ENCODE measurements around the gene CRKL. TPM values are rescaled to one million over a fixed set of nuclear protein-coding genes. Genes with fewer than 3 reads are reported as not detected.
"Not testable (repeated sequence)": the region's sequence is repeated elsewhere in the genome, so short reads cannot be mapped to it uniquely, and the experiment has no call there.

CRKL gene
- total and polyA plus RNA-seq, 4 donors: 12.0 to 45.5 (median 22.6) TPM

DNA sequence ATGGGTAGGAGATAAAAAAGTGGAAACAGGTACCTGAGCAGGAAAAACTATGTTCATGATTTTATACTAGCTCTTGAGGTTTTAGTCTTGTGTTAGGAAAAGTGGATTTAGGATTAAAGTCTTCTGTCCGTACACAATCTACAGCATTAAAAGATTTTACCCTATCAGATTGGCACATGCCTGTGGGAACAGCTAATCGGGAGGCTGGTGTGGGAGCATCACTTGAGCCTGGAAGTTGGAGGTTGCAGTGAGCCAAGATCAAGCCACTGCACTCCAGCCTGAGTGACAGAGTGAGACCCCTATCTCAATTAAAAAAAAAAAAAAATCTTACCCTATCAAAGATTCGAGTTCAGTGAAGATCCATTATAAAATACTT lies 12.2 kb upstream of the CRKL start:
- 48% methylated on average over 3 of the region's 3 CpGs for WGBS

DNA sequence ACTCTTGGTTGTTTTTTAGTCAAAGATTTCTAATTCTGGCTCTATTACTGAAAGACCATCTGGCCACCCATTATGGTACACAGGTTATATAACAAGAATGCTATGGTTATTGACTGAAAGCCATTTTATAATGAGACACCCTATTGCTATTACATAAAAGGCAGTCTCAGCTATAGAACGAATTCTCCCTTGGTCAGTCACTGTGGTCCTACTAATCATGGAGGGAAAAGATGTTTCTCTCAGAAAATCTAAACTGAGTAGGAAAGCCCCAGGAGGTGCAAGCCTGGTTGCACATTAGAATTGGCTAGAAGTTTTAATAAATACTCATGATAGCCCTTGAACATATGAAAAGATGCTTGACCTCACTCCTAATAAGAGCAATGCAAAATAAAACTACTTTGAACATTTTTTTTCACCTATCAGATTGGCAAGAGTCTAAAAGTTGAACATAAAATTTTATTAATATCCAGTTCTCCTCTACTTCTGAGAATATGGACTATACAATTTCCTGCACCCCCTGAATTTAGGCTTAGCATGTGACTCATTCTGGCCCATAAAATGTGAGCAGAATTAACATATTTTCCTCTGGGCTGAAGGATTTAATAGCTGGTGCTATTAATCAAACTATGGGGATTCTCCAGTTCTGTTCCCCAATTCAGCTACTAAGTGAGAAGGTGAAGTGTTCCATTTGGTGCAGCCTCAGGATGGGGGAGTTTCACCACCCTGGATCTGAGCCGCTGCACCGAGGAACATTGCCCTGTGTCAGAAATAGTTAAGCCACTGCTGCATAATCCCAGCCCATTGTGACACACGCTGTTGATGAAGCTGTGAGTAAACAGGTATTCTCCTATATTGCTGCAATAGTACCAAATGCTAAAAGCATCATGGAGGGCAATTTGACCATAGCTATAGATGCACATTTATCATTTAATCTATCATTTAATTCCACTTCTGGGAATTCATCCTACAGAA lies 11.5 kb upstream of the CRKL start:
- no peak for DNase-seq (ENCODE audit: low spot score)
- Histone ChIP-seq H3K9ac (ENCODE audit: low read depth in 1 of 2, low read length in 2 of 2) (no peak overlapping the region), H3K4me3 (ENCODE audit: low read depth in 1 of 3, low read length in 3 of 3) (no peak overlapping the region), H3K4me1 (ENCODE audit: control insufficient read depth in 4 of 4, insufficient read depth in 4 of 4, low read length in 3 of 4) (peaks cover 3 to 17% (median 10%) of the 10 kb centered on the region in 4 donors), H3K36me3 (ENCODE audit: control insufficient read depth in 4 of 4, insufficient read depth in 3 of 4, low read depth in 1 of 4, low read length in 3 of 4) (no peaks in the 10 kb centered on the region), H3K27me3 (ENCODE audit: control insufficient read depth in 4 of 4, insufficient read depth in 4 of 4, low read length in 3 of 4) (no peaks in the 10 kb centered on the region), H3K27ac (ENCODE audit: low read depth in 1 of 2, low read length in 2 of 2) (peak overlapping the region; percentile 86 to 91), H3K9me3 (ENCODE audit: control insufficient read depth in 4 of 4, low read length in 3 of 4) (no peaks in the 10 kb centered on the region)
- no peak for TF ChIP-seq FOXA1 (IDR thresholded peaks at IDR 0.05)
- TF ChIP-seq HNF4A (conservative IDR thresholded peaks at IDR 0.05): peak in 1 of 2 donors; percentile 14
- peak; percentile 44 to 63 for TF ChIP-seq RXRA (IDR thresholded peaks at IDR 0.05)
- no peak for TF ChIP-seq FOXA2 (IDR thresholded peaks at IDR 0.05)
- TF ChIP-seq RAD21 (IDR thresholded peaks at IDR 0.05): no peak
- WGBS: 47% methylated on average over 4 of the region's 4 CpGs

More for the DNA sequence above, 12.2 kb upstream of the CRKL start:
- H3K9ac ChIP-seq (ENCODE audit: low read depth in 1 of 2, low read length in 2 of 2): no peak overlapping the region
- peaks cover 3 to 19% (median 10%) of the 10 kb centered on the region in 4 donors for H3K4me1 ChIP-seq (ENCODE audit: control insufficient read depth in 4 of 4, insufficient read depth in 4 of 4, low read length in 3 of 4)
- H3K27me3 ChIP-seq (ENCODE audit: control insufficient read depth in 4 of 4, insufficient read depth in 4 of 4, low read length in 3 of 4): no peaks in the 10 kb centered on the region
- H3K9me3 ChIP-seq (ENCODE audit: control insufficient read depth in 4 of 4, low read length in 3 of 4): no peaks in the 10 kb centered on the region
- no peak for DNase-seq (ENCODE audit: low spot score)
- H3K36me3 ChIP-seq (ENCODE audit: control insufficient read depth in 4 of 4, insufficient read depth in 3 of 4, low read depth in 1 of 4, low read length in 3 of 4): no peaks in the 10 kb centered on the region
- TF ChIP-seq, protein P1, sequence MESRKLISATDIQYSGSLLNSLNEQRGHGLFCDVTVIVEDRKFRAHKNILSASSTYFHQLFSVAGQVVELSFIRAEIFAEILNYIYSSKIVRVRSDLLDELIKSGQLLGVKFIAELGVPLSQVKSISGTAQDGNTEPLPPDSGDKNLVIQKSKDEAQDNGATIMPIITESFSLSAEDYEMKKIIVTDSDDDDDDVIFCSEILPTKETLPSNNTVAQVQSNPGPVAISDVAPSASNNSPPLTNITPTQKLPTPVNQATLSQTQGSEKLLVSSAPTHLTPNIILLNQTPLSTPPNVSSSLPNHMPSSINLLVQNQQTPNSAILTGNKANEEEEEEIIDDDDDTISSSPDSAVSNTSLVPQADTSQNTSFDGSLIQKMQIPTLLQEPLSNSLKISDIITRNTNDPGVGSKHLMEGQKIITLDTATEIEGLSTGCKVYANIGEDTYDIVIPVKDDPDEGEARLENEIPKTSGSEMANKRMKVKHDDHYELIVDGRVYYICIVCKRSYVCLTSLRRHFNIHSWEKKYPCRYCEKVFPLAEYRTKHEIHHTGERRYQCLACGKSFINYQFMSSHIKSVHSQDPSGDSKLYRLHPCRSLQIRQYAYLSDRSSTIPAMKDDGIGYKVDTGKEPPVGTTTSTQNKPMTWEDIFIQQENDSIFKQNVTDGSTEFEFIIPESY (IDR thresholded peaks at IDR 0.05): peak; percentile 2
- no peak for TF ChIP-seq RAD21 (IDR thresholded peaks at IDR 0.05)
- H3K27ac ChIP-seq (ENCODE audit: low read depth in 1 of 2, low read length in 2 of 2): peak overlapping the region; percentile 86 to 91
- no peak overlapping the region for H3K4me3 ChIP-seq (ENCODE audit: low read depth in 1 of 3, low read length in 3 of 3)

DNA sequence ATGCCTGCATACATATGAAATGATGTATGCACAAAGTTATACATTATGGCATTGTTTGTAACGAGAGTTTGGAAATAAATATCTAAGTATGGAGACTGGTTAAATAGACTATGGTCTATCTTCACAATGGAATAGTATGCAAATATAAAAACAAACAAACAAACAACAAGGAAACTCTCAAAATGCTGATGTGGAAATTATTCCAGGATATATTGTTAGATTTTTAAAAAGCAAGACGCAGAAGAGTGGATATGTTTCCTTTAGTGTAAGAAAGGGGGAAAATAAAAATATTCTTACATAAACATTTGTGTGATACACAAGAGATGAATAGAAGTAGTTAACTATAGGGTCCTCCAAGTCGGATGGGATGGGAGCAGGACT lies 10.8 kb upstream of the CRKL start:
- Histone ChIP-seq H3K9me3 (ENCODE audit: control insufficient read depth in 4 of 4, low read length in 3 of 4) (no peaks in the 10 kb centered on the region), H3K4me1 (ENCODE audit: control insufficient read depth in 4 of 4, insufficient read depth in 4 of 4, low read length in 3 of 4) (peaks cover 3 to 17% (median 10%) of the 10 kb centered on the region in 4 donors), H3K27ac (ENCODE audit: low read depth in 1 of 2, low read length in 2 of 2) (no peak overlapping the region), H3K27me3 (ENCODE audit: control insufficient read depth in 4 of 4, insufficient read depth in 4 of 4, low read length in 3 of 4) (no peaks in the 10 kb centered on the region), H3K9ac (ENCODE audit: low read depth in 1 of 2, low read length in 2 of 2) (no peak overlapping the region), H3K4me3 (ENCODE audit: low read depth in 1 of 3, low read length in 3 of 3) (no peak overlapping the region), H3K36me3 (ENCODE audit: control insufficient read depth in 4 of 4, insufficient read depth in 3 of 4, low read depth in 1 of 4, low read length in 3 of 4) (no peaks in the 10 kb centered on the region)
- DNase-seq (ENCODE audit: low spot score): no peak
- WGBS: 91% methylated on average over 3 of the region's 3 CpGs
- TF ChIP-seq, protein P2, sequence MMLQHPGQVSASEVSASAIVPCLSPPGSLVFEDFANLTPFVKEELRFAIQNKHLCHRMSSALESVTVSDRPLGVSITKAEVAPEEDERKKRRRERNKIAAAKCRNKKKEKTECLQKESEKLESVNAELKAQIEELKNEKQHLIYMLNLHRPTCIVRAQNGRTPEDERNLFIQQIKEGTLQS (IDR thresholded peaks at IDR 0.05): no peak
- TF ChIP-seq FOXA1 (IDR thresholded peaks at IDR 0.05) (no peak), GABPA (IDR thresholded peaks at IDR 0.05 in 1 of 2, conservative IDR thresholded peaks at IDR 0.05 in 1 of 2) (no peak), FOXA2 (IDR thresholded peaks at IDR 0.05) (no peak), JUND (IDR thresholded peaks at IDR 0.05) (no peak), TAF1 (conservative IDR thresholded peaks at IDR 0.05) (no peak)
- TF ChIP-seq, protein P1 (IDR thresholded peaks at IDR 0.05): no peak
- TF ChIP-seq, protein P3, sequence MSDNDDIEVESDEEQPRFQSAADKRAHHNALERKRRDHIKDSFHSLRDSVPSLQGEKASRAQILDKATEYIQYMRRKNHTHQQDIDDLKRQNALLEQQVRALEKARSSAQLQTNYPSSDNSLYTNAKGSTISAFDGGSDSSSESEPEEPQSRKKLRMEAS (IDR thresholded peaks at IDR 0.05): no peak
- TF ChIP-seq, protein P4, sequence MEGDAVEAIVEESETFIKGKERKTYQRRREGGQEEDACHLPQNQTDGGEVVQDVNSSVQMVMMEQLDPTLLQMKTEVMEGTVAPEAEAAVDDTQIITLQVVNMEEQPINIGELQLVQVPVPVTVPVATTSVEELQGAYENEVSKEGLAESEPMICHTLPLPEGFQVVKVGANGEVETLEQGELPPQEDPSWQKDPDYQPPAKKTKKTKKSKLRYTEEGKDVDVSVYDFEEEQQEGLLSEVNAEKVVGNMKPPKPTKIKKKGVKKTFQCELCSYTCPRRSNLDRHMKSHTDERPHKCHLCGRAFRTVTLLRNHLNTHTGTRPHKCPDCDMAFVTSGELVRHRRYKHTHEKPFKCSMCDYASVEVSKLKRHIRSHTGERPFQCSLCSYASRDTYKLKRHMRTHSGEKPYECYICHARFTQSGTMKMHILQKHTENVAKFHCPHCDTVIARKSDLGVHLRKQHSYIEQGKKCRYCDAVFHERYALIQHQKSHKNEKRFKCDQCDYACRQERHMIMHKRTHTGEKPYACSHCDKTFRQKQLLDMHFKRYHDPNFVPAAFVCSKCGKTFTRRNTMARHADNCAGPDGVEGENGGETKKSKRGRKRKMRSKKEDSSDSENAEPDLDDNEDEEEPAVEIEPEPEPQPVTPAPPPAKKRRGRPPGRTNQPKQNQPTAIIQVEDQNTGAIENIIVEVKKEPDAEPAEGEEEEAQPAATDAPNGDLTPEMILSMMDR (IDR thresholded peaks at IDR 0.05; ENCODE audit: low read depth, low read length, missing input control): no peak

DNA sequence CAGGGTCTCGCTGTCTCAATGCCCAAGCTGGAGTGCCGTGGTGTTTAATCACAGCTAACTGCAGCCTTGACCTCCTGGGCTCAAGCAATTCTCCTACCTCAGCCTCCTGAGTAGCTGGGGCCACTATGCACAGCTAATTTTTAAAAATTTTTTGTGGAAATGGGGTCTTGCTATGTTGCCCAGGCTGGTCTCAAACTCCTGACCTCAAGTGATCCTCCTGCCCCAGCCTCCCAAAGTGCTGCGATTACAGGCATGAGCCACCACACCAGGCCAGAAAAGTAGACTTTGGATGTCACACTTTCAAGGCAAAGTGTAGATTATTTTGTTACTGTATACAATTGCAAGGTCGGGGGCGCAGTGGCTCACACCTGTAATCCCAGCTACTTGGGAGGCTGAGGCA lies 8.5 kb upstream of the CRKL start:
- H3K9ac ChIP-seq (ENCODE audit: low read depth in 1 of 2, low read length in 2 of 2); H3K27me3 ChIP-seq (ENCODE audit: control insufficient read depth in 4 of 4, insufficient read depth in 4 of 4, low read length in 3 of 4); H3K9me3 ChIP-seq (ENCODE audit: control insufficient read depth in 4 of 4, low read length in 3 of 4); DNase-seq (ENCODE audit: low spot score); H3K36me3 ChIP-seq (ENCODE audit: control insufficient read depth in 4 of 4, insufficient read depth in 3 of 4, low read depth in 1 of 4, low read length in 3 of 4); H3K27ac ChIP-seq (ENCODE audit: low read depth in 1 of 2, low read length in 2 of 2); H3K4me3 ChIP-seq (ENCODE audit: low read depth in 1 of 3, low read length in 3 of 3): not testable (repeated sequence)
- peaks cover 3 to 17% (median 10%) of the 10 kb centered on the region in 4 donors for H3K4me1 ChIP-seq (ENCODE audit: control insufficient read depth in 4 of 4, insufficient read depth in 4 of 4, low read length in 3 of 4)
- 86% methylated on average over 5 of the region's 5 CpGs for WGBS

Measured in liver (tissue), 9 donors.